Stimulated activated CD8-positive, alpha-beta memory T cell treated with anti-CD3 and anti-CD28 coated beads, Interleukin-7, amount 100 ng/mL, for 1 hour (primary cell): Measurements from ENCODE around the gene TOMM20.

Experiments
- DNase-seq, 2 donors: peaks; one replicate each; pipeline ENCODE4 v3.0.0-alpha.2; 2020; ENCODE audit warnings: low read depth in 2 of 2

Gene TOMM20

DNA sequence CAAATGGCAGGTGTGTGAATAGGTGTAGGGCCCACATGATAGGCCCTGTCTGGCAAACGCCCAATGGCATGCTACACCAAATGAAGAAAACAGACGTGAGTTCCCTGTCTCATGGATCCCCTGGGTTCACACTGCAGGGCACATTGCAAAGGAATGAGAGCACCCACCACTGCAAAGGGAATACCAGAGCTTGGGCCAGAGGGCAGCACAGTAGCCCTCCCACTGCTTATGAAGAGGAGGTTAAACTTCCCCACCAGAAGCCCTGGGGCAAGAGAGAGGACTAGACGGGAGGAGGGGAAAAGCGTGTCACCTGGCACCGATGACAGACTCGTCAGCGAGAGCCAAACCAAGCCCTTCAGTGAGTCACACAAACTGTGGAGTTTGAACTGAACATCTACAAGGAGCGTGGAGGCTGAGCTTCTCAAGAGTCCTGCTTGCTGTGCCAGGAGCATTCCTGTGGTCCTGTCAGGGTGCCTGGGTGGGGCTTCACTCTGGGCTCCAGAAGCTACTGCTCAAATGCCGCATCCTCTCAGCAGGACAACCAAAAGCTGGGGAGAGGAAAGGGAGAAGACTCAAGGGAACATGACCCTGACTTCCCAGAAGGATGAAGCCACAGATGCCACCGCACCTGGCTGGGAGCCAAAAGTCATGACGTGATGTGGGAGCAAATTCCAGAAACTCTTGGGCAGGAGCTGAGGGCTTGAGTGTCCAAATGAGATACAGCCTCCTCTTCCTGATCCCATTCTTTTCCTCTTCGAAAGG lies 61.1 kb downstream of the TOMM20 start:
- no peak for DNase-seq

DNA sequence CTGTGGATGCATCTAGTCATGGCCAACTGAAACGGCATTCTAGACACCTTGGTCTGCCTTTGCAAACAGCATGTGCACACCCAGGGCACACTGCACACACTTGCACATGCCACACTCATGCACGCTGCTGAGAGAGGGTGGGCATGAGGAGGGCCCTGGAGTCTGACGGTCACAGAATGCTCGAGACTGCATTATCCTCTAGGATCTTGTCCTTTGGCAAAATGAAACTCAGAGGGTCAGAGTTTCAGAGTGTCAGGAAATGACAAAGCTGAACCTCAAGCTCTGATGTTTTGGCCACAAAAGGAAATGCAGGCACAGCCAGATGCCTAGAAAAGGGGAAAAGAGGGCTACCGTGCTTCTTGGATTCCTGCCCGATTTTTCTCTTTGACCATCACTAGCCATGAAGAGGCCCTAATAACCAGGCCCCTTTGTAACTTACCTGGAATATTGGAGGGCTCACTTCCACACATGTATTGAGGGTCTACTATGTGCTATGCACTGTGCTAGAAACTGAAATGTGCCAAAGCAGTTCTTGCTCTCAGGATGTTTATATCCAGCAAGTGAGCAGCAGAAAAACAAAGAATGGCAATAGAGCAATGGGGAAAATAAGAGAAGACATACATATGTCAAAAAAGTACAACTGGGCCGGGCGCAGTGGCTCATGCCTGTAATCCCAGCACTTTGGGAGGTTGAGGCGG lies 65.4 kb downstream of the TOMM20 start:
- DNase-seq, result no peak

- DNase-seq, result no peak
Measured at GRCh38 chr1:235060607-235061470, 67.8 kb downstream of the TOMM20 start.
